ENCODE results near the gene TMEM250.

Gene TMEM250

GRCh38 chr9:136129176-136129575, 10.5 kb upstream of the TMEM250 start:
- no peak for TF ChIP-seq CTCF (IDR thresholded peaks at IDR 0.05; ENCODE audit: insufficient read depth, low read length, missing control alignments)
- H3K4me3 ChIP-seq (ENCODE audit: low read depth, low read length), result no peak overlapping the region
- ChIA-PET POLR2A (no interaction called here), CTCF (interaction anchor here (0.7 kb wide), 2 partner anchors 8 to 55 kb away, joined by 3 read pairs; no protein-coding TSS in a partner anchor)
- DNase-seq (ENCODE audit: low read depth, low spot score), result no peak

- ChIA-PET CTCF (no interaction called here), POLR2A (no interaction called here)
- no peak for DNase-seq (ENCODE audit: low read depth, low spot score)
- H3K4me3 ChIP-seq (ENCODE audit: low read depth, low read length), result no peak overlapping the region
- TF ChIP-seq CTCF (IDR thresholded peaks at IDR 0.05; ENCODE audit: insufficient read depth, low read length, missing control alignments), result no peak
These were observed 9.8 kb upstream of the TMEM250 start for GRCh38 chr9:136128436-136128835.

GRCh38 chr9:136127313-136127712, 8.6 kb upstream of the TMEM250 start:
- no peak for TF ChIP-seq CTCF (IDR thresholded peaks at IDR 0.05; ENCODE audit: insufficient read depth, low read length, missing control alignments)
- CTCF ChIA-PET, result interaction anchor here (1.2 to 2.3 kb wide), 3 partner anchors 8 to 160 kb away, joined by 3 to 10 read pairs (median 7); no protein-coding TSS in a partner anchor
- H3K4me3 ChIP-seq (ENCODE audit: low read depth, low read length), result no peak overlapping the region
- DNase-seq (ENCODE audit: low read depth, low spot score), result no peak
- POLR2A ChIA-PET, result no interaction called here

- POLR2A ChIA-PET, result no interaction called here
- no peak for DNase-seq (ENCODE audit: low read depth, low spot score)
- no peak overlapping the region for H3K4me3 ChIP-seq (ENCODE audit: low read depth, low read length)
- CTCF ChIA-PET, result interaction anchor here (4.6 to 6.2 kb wide), 3 partner anchors 8 to 164 kb away, joined by 22 to 195 read pairs (median 42); partner anchors contain the start of gene UBAC1
- no peak for TF ChIP-seq CTCF (IDR thresholded peaks at IDR 0.05; ENCODE audit: insufficient read depth, low read length, missing control alignments)
These were observed 6.5 kb upstream of the TMEM250 start for GRCh38 chr9:136124976-136125692.

- POLR2A ChIA-PET, result interaction anchor here (1.0 kb wide), 1 partner anchor 155 kb away, joined by 4 read pairs; no protein-coding TSS in a partner anchor
- TF ChIP-seq CTCF (IDR thresholded peaks at IDR 0.05; ENCODE audit: insufficient read depth, low read length, missing control alignments), result peak; percentile 99
- no peak for DNase-seq (ENCODE audit: low read depth, low spot score)
- no peak overlapping the region for H3K4me3 ChIP-seq (ENCODE audit: low read depth, low read length)
- CTCF ChIA-PET, result interaction anchor here (0.6 to 6.2 kb wide), 47 partner anchors 9 to 608 kb away, joined by 3 to 195 read pairs (median 5); partner anchors contain the start of gene UBAC1
These were observed 4.0 kb upstream of the TMEM250 start for GRCh38 chr9:136122425-136123383.

Data from AG04449 (cell line).